ENCODE data around the gene VTA1. TPM values are rescaled to one million over a fixed set of nuclear protein-coding genes. Genes with fewer than 3 reads are reported as not detected.

Gene VTA1
- total and polyA plus RNA-seq, 2 of the 8 experiments (the other 6 are each of a cell fraction or from before 2014, with no cell fraction given): 63.6 to 67.0 TPM

GRCh38 chr6:142171351-142171750 is 24.3 kb downstream of the VTA1 start (continued):
- no peak for TF ChIP-seq SAP30 (IDR thresholded peaks at IDR 0.05; ENCODE audit: insufficient read depth, insufficient replicate concordance, low read length)

- FAIRE-seq: no peak
- Histone ChIP-seq H3K79me1 (ENCODE audit: low read depth, low read length) (no peaks in the 10 kb centered on the region), H3K4me2 (ENCODE audit: insufficient read depth in 1 of 2, low read depth in 2 of 2, low read length in 2 of 2) (no peak overlapping the region), H2AFZ (ENCODE audit: low read length) (no peak overlapping the region), H3K27me3 (replicated peaks in 1 of 4; ENCODE audit: control insufficient read depth in 3 of 4, extremely low read depth in 1 of 4, insufficient read depth in 3 of 4, low read length in 3 of 4) (no peaks in the 10 kb centered on the region), H4K5ac (ENCODE audit: insufficient read length, low read depth, low read length) (no peak overlapping the region), H3K79me2 (ENCODE audit: control insufficient read depth in 1 of 2, insufficient read depth in 2 of 2, low read length in 2 of 2) (no peaks in the 10 kb centered on the region), H3K23ac (ENCODE audit: insufficient read length) (no peak overlapping the region), H2BK20ac (ENCODE audit: low read length) (no peak overlapping the region), H3K18ac (ENCODE audit: extremely low read depth, low read length) (no peak overlapping the region), H3K4ac (replicated peaks; ENCODE audit: insufficient read length, low read depth, low read length) (no peak overlapping the region), H2AK5ac (ENCODE audit: low read depth, low read length) (no peak overlapping the region), H3K4me1 (replicated peaks in 1 of 4; ENCODE audit: control insufficient read depth in 3 of 4, insufficient read depth in 4 of 4, low read length in 3 of 4) (no peaks in the 10 kb centered on the region), H3K4me3 (ENCODE audit: extremely low read depth in 1 of 4, insufficient read depth in 2 of 4, low read depth in 3 of 4, low read length in 4 of 4) (no peak overlapping the region), H4K91ac (replicated peaks; ENCODE audit: insufficient read length, low read length) (no peak overlapping the region), H3K27ac (ENCODE audit: low read depth, low read length) (no peak overlapping the region), H2BK120ac (replicated peaks; ENCODE audit: low read depth, low read length) (no peak overlapping the region), H2BK12ac (ENCODE audit: low read depth, low read length) (no peak overlapping the region), H3K56ac (replicated peaks; ENCODE audit: insufficient read length, low read depth, low read length) (no peak overlapping the region), H3K9ac (replicated peaks in 1 of 4; ENCODE audit: extremely low read depth in 1 of 4, low read depth in 3 of 4, low read length in 3 of 4) (no peak overlapping the region), H4K8ac (ENCODE audit: extremely low read depth, insufficient read depth, low read length) (no peak overlapping the region), H3K14ac (ENCODE audit: insufficient read length) (no peak overlapping the region), H4K20me1 (replicated peaks in 1 of 2; ENCODE audit: control insufficient read depth in 1 of 2, insufficient read depth in 2 of 2, low read length in 2 of 2) (no peaks in the 10 kb centered on the region), H3K9me3 (ENCODE audit: insufficient read depth in 2 of 2, low read depth in 1 of 2, low read length in 1 of 2) (no peaks in the 10 kb centered on the region), H2BK5ac (ENCODE audit: low read depth, low read length) (no peak overlapping the region), H3K36me3 (ENCODE audit: control insufficient read depth in 2 of 4, insufficient read depth in 4 of 4, low read length in 3 of 4) (peaks cover 0 to 38% (median 8%) of the 10 kb centered on the region in 4 experiments; a peak in 4 of 8 replicates), H2BK15ac (ENCODE audit: low read length) (no peak overlapping the region), H3K23me2 (ENCODE audit: low read depth, low read length) (no peaks in the 10 kb centered on the region)
- POLR2A ChIA-PET (ENCODE audit: partially characterized antibody): no interaction called here
- CTCF ChIA-PET (ENCODE audit: partially characterized antibody): interaction anchor here (1.0 to 1.7 kb wide), 3 partner anchors 17 to 36 kb away, joined by 4 to 5 read pairs (median 4); partner anchors contain the start of genes NMBR and VTA1
- DNase-seq (ENCODE audit: low read depth in 1 of 2, low spot score in 2 of 2): no peak
- TF ChIP-seq KDM1A (IDR thresholded peaks at IDR 0.05; ENCODE audit: borderline replicate concordance, low read length) (no peak), CBX5 (IDR thresholded peaks at IDR 0.05; ENCODE audit: low read depth, low read length) (no peak), RNF2 (IDR thresholded peaks at IDR 0.05; ENCODE audit: borderline replicate concordance, low read depth, low read length, missing control alignments, poor library complexity, severe bottlenecking) (no peak), EGR1 (IDR thresholded peaks at IDR 0.05; ENCODE audit: borderline replicate concordance, low read depth, low read length) (no peak), JUN (IDR thresholded peaks at IDR 0.05; ENCODE audit: low read depth, low read length) (no peak), KDM4A (IDR thresholded peaks at IDR 0.05; ENCODE audit: low read depth, low read length, severe bottlenecking) (no peak), SIRT6 (IDR thresholded peaks at IDR 0.05; ENCODE audit: low read length) (no peak), SRF (IDR thresholded peaks at IDR 0.05; ENCODE audit: low read depth, low read length) (no peak), CEBPB (IDR thresholded peaks at IDR 0.05; ENCODE audit: low read depth, low read length) (no peak), TBP (IDR thresholded peaks at IDR 0.05; ENCODE audit: low read depth, low read length) (no peak), CBX8 (IDR thresholded peaks at IDR 0.05; ENCODE audit: borderline replicate concordance, low read depth, low read length) (no peak), POLR2AphosphoS5 (IDR thresholded peaks at IDR 0.05; ENCODE audit: low read depth, low read length) (no peak), PHF8 (conservative IDR thresholded peaks at IDR 0.05; ENCODE audit: low read depth, low read length) (no peak)
These were observed 25.7 kb downstream of the VTA1 start for GRCh38 chr6:142172758-142173157.

All from H1 (cell line).